ENCODE measurements around the gene ACO2. TPM values are rescaled to one million over a fixed set of nuclear protein-coding genes. Genes with fewer than 3 reads are reported as not detected.

The ACO2 gene
- total RNA-seq, 1 donor from 2014 or later, result 77.3 TPM

- peaks cover 11% of the 10 kb centered on the region for H3K36me3 Mint-ChIP-seq (ENCODE audit: unreplicated experiment)
- peak within 1 kb of the TSS; percentile 95 for H3K27ac Mint-ChIP-seq (ENCODE audit: unreplicated experiment)
- TF ChIP-seq CTCF (IDR thresholded peaks at IDR 0.05), result no peak
- no peaks in the 10 kb centered on the region for H3K27me3 Mint-ChIP-seq (ENCODE audit: unreplicated experiment)
- peaks cover 25% of the 10 kb centered on the region for H3K4me1 Mint-ChIP-seq (ENCODE audit: unreplicated experiment)
- H3K4me3 Mint-ChIP-seq (ENCODE audit: unreplicated experiment), result peak within 1 kb of the TSS; percentile 95
- no peaks in the 10 kb centered on the region for H3K9me3 Mint-ChIP-seq (ENCODE audit: unreplicated experiment)
- DNase-seq (ENCODE audit: extremely low spot score, unreplicated experiment), result peak; percentile 97
These were observed 22.1 kb upstream of the ACO2 start, which contains the start of gene TOB2 for GRCh38 chr22:41446639-41447434. TSS of gene TOB2 (minus strand) at chr22:41446801. CDS start at chr22:41437345, 9,456 bp downstream.

GRCh38 chr22:41447435-41448188, 21.3 kb upstream of the ACO2 start:
- H3K9me3 Mint-ChIP-seq (ENCODE audit: unreplicated experiment), result no peaks in the 10 kb centered on the region
- peak overlapping the region; percentile 95 for H3K4me3 Mint-ChIP-seq (ENCODE audit: unreplicated experiment)
- peak overlapping the region; percentile 95 for H3K27ac Mint-ChIP-seq (ENCODE audit: unreplicated experiment)
- DNase-seq (ENCODE audit: extremely low spot score, unreplicated experiment), result peak; percentile 90
- no peak for TF ChIP-seq CTCF (IDR thresholded peaks at IDR 0.05)
- H3K27me3 Mint-ChIP-seq (ENCODE audit: unreplicated experiment), result no peaks in the 10 kb centered on the region
- peaks cover 18% of the 10 kb centered on the region for H3K4me1 Mint-ChIP-seq (ENCODE audit: unreplicated experiment)
- H3K36me3 Mint-ChIP-seq (ENCODE audit: unreplicated experiment), result peaks cover 10% of the 10 kb centered on the region

- Mint-ChIP-seq H3K4me1 (ENCODE audit: unreplicated experiment) (peaks cover 13% of the 10 kb centered on the region), H3K27me3 (ENCODE audit: unreplicated experiment) (no peaks in the 10 kb centered on the region), H3K9me3 (ENCODE audit: unreplicated experiment) (no peaks in the 10 kb centered on the region), H3K36me3 (ENCODE audit: unreplicated experiment) (peaks cover 3% of the 10 kb centered on the region), H3K27ac (ENCODE audit: unreplicated experiment) (peak overlapping the region; percentile 95), H3K4me3 (ENCODE audit: unreplicated experiment) (peak overlapping the region; percentile 95)
- no peak for TF ChIP-seq CTCF (IDR thresholded peaks at IDR 0.05)
- peak; percentile 97 for DNase-seq (ENCODE audit: extremely low spot score, unreplicated experiment)
These were observed 20.6 kb upstream of the ACO2 start for GRCh38 chr22:41448189-41448808.

GRCh38 chr22:41458161-41458728, 10.7 kb upstream of the ACO2 start:
- Mint-ChIP-seq H3K27ac (ENCODE audit: unreplicated experiment) (no peak overlapping the region), H3K36me3 (ENCODE audit: unreplicated experiment) (peaks cover 19% of the 10 kb centered on the region), H3K4me1 (ENCODE audit: unreplicated experiment) (no peaks in the 10 kb centered on the region)

More at GRCh38 chr22:41458161-41458728, 10.7 kb upstream of the ACO2 start:
- DNase-seq (ENCODE audit: extremely low spot score, unreplicated experiment), result no peak
- Mint-ChIP-seq H3K4me3 (ENCODE audit: unreplicated experiment) (no peak overlapping the region), H3K27me3 (ENCODE audit: unreplicated experiment) (no peaks in the 10 kb centered on the region), H3K9me3 (ENCODE audit: unreplicated experiment) (no peaks in the 10 kb centered on the region)
- no peak for TF ChIP-seq CTCF (IDR thresholded peaks at IDR 0.05)

All from osteocyte (in vitro differentiated cells).